Lung (tissue), 12 donors: ENCODE measurements around the gene ENO1. TPM values are rescaled to one million over a fixed set of nuclear protein-coding genes. Genes with fewer than 3 reads are reported as not detected.

ENCODE experiments used
- ATAC-seq: fragments of 200-7000 bp; cut with Tn5 transposase; one replicate; pipeline ENCODE4 v1.9.1; 2020; ENCODE audit warnings: moderate number of reproducible peaks; ENCODE audit not compliant: insufficient read depth, low FRiP score
- DNase-seq, 3 donors: peaks; one replicate each; pipeline ENCODE4 v3.0.0-alpha.2; 2013 to 2017
- H3K27ac ChIP-seq, 2 donors: one replicate each; pipeline ENCODE4 v1.5.1; 2013; ENCODE audit warnings: mild to moderate bottlenecking in 2 of 2, moderate library complexity in 2 of 2, control low read depth in 1 of 2, inconsistent platforms in 1 of 2, low read depth in 1 of 2, low read length in 1 of 2
- H3K27me3 ChIP-seq, 3 donors: one replicate each; pipeline ENCODE4 v1.5.1; 2013; ENCODE audit warnings: low read length in 2 of 3; ENCODE audit not compliant: control insufficient read depth in 3 of 3, insufficient read depth in 3 of 3
- H3K36me3 ChIP-seq, 4 donors: one replicate each; pipeline ENCODE4 v1.5.1; 2013; ENCODE audit warnings: low read length in 4 of 4, mild to moderate bottlenecking in 1 of 4, moderate library complexity in 1 of 4; ENCODE audit not compliant: control insufficient read depth in 4 of 4, insufficient read depth in 4 of 4
- H3K4me1 ChIP-seq, 5 donors: one replicate each; pipeline ENCODE4 v1.5.1; 2013; ENCODE audit warnings: low read length in 5 of 5, mild to moderate bottlenecking in 2 of 5, moderate library complexity in 1 of 5; ENCODE audit not compliant: control insufficient read depth in 5 of 5, insufficient read depth in 5 of 5
- H3K4me3 ChIP-seq: one replicate; pipeline ENCODE4 v1.5.1; 2013; ENCODE audit warnings: mild to moderate bottlenecking, control low read depth, moderate library complexity
- H3K9ac ChIP-seq, 2 donors: one replicate each; pipeline ENCODE4 v1.5.1; 2013; ENCODE audit warnings: low read length in 2 of 2, control low read depth in 1 of 2; ENCODE audit not compliant: insufficient read depth in 1 of 2
- H3K9me3 ChIP-seq, 4 donors: one replicate each; pipeline ENCODE4 v1.5.1; 2013; ENCODE audit warnings: low read length in 3 of 4, mild to moderate bottlenecking in 1 of 4, moderate library complexity in 1 of 4; ENCODE audit not compliant: control insufficient read depth in 4 of 4, insufficient read depth in 3 of 4
- CTCF ChIP-seq: IDR thresholded peaks from 2 replicates; pipeline ENCODE4 v1.5.1; 2012; ENCODE audit warnings: mild to moderate bottlenecking; ENCODE audit errors: control extremely low read depth, extremely low read depth
- WGBS, 2 donors: extraction: QIAGEN DNeasy Blood & Tissue Kit; methylation state at CpG; one replicate each; pipeline ENCODE4 v1.1.7; 2013; 5-methylcytosine and 5-hydroxymethylcytosine counted together
- polyA plus RNA-seq, 2 donors: library from polyadenylated mRNA; stranded (reverse); fragments of 200-250 nt; gene quantifications; one replicate each; pipeline ENCODE4 v1.2.1, GENCODE V29; 2013
- total RNA-seq, 2 donors: library from RNA; depleted of rRNA in 1 of 2; stranded (reverse); fragments of >200 nt in 1 of 2; gene quantifications; one replicate each; pipeline ENCODE4 v1.2.1, GENCODE V29; 2014 to 2021
- donor health status: control.
- donor health status: control.
- donor health status: Bipolar disorder and iron deficiency.
- donor health status: healthy.
- donor health status: DM: yes; HTN: yes; CAD: no.

ENO1 gene
- total and polyA plus RNA-seq, 4 donors, result 449 to 1,784 (median 959) TPM

DNA sequence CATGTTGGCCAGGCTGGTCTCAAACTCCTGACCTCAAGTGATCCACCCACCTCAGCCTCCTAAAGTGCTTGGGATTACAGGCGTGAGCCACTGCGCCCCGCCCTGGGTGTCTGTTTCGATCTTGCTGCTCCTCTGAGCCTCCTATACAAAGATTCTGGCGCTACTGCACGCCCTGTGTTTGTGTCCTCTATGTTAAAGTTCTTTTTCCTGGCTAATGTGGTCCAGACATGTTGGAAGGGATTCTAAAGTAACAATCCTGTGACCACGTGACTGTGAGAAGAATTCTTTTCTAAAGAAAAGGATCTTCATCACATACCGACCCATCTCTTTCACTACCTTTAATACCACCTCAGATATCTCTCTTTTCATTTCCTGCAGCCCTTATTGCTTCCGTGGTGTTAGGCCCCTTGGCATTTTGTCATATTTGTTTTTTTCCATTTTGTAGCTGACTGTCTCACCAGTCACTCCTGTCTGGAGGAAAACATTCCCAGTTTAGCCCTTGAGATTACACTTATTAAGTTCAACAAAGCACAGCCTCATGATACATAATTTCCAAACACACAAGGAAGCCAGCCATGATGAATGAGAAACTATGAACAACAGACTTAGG is 27.2 kb upstream of the ENO1 start:
- ATAC-seq, result no peak
- Histone ChIP-seq H3K36me3 (no peaks in the 10 kb centered on the region), H3K27me3 (no peaks in the 10 kb centered on the region), H3K9ac (no peak overlapping the region), H3K27ac (no peak overlapping the region), H3K4me3 (no peak overlapping the region), H3K9me3 (peaks cover 0 to 5% (median 0%) of the 10 kb centered on the region in 4 donors), H3K4me1 (peaks cover 0 to 5% (median 0%) of the 10 kb centered on the region in 5 donors)
- WGBS, 2 donors, result 76 to 78% methylated on average over 9 of the region's 9 CpGs
- no peak for DNase-seq
- TF ChIP-seq CTCF, result no peak

DNA sequence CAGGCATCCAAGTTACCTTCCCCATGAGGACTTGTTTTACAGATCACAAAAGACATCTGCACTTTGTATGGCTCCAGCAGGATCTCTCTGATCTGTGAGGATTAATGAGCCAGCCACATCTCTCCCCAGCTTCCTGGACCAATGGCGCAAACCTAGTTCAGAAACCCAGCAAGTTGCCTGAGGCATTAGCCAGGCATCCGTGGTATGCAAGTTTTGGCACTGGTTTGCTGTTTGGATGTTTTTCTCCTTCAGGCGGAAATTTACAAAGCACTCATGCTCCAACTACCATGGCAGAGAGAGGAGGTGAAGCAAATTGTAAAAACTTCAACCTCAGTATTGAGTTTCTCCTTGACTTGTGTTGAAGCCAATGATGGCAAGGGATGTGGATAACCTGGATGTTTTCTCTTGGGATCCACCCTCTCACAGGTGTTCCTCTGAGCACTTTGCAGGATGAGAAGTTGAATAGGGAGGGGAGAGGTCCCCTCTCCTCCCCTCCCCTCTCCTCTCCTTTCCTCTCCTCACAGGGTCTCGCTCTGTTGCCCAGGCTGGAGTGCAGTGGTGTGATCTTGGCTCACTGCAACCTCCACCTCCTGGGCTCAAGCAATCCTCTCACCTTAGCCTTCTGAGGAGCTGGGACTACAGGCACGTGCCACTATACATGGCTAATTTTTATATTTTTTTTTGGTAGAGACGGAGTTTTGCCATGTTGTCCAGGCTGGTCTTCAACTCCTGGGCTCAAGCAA is 25.6 kb upstream of the ENO1 start:
- DNase-seq (peak; percentile 49 to 81 (median 68)), ATAC-seq (peak; percentile 73)
- 55 to 71% methylated on average over 6 of the region's 6 CpGs for WGBS, 2 donors
- H3K4me3 ChIP-seq, result no peak overlapping the region
- H3K9me3 ChIP-seq, result no peaks in the 10 kb centered on the region
- peak overlapping the region in 1 of 2 donors; percentile 62 for H3K27ac ChIP-seq
- H3K36me3 ChIP-seq, result no peaks in the 10 kb centered on the region
- no peaks in the 10 kb centered on the region for H3K27me3 ChIP-seq
- H3K4me1 ChIP-seq, result peaks cover 0 to 5% (median 0%) of the 10 kb centered on the region in 5 donors
- H3K9ac ChIP-seq, result no peak overlapping the region
- TF ChIP-seq CTCF, result no peak

GRCh38 chr1:8903410-8903809 is 24.9 kb upstream of the ENO1 start:
- DNase-seq (no peak), ATAC-seq (no peak)
- TF ChIP-seq CTCF, result no peak
- H3K27ac ChIP-seq, result peak overlapping the region in 1 of 2 donors; percentile 62
- no peak overlapping the region for H3K9ac ChIP-seq
- peaks cover 0 to 3% (median 0%) of the 10 kb centered on the region in 5 donors for H3K4me1 ChIP-seq
- WGBS, 2 donors, result 96% methylated on average over 6 of the region's 6 CpGs
- no peaks in the 10 kb centered on the region for H3K9me3 ChIP-seq
- no peaks in the 10 kb centered on the region for H3K27me3 ChIP-seq
- no peak overlapping the region for H3K4me3 ChIP-seq
- H3K36me3 ChIP-seq, result no peaks in the 10 kb centered on the region
